ENCODE results near the gene FAM222B. TPM values are rescaled to one million over a fixed set of nuclear protein-coding genes. Genes with fewer than 3 reads are reported as not detected.

FAM222B gene
- polyA plus RNA-seq, 1 donor (not counting 4 experiments of a cell fraction or from before 2014, with no cell fraction given): 6.5 TPM

DNA sequence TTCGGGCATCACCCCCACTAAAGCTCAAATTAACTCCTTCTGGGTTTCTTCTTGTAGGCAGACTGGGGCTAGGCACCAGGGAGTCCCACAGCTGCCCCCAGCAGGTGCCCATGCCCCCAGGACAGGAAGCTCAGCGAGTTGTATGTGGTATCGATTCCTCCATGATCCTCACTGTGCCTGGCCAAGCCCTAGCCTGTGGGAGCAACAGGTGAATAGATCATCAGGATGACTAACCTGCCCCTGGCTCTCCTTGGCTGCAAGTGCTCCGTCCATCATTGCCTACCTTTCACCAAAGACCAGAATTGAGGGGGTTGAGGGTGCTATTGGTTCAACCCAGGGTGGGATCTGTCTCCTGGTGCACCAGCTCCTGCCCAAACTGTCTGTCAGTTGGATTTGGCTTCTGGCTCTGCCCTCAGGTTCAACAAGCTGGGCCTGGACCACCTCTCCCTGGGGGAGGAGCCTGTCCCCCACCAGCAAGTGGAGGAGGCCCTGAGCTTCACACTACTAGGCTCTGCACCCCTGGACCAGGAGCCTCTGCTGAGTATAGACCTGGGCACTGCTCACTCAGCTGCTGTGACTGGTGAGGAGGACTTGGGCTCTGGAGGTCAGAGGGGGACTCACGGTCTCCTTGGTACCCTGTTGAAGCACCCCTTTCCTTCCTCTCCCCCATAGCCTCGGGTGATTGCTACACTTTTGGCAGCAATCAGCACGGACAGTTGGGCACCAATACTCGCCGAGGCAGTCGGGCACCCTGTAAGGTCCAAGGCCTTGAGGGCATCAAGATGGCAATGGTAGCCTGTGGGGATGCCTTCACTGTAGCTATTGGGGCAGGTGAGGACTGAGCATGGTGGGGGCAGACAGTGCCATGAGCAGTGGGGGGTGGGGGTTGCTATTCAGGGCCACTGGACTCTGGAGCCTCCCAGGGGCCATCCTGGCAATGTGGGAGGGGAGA, 101.9 kb downstream of the FAM222B start:
- peaks cover 17% of the 10 kb centered on the region for H3K79me2 ChIP-seq (ENCODE audit: control insufficient read depth, insufficient read depth, low read length)
- no peak for TF ChIP-seq EZH2 (IDR thresholded peaks at IDR 0.05; ENCODE audit: low read length)
- TF ChIP-seq, protein P1, sequence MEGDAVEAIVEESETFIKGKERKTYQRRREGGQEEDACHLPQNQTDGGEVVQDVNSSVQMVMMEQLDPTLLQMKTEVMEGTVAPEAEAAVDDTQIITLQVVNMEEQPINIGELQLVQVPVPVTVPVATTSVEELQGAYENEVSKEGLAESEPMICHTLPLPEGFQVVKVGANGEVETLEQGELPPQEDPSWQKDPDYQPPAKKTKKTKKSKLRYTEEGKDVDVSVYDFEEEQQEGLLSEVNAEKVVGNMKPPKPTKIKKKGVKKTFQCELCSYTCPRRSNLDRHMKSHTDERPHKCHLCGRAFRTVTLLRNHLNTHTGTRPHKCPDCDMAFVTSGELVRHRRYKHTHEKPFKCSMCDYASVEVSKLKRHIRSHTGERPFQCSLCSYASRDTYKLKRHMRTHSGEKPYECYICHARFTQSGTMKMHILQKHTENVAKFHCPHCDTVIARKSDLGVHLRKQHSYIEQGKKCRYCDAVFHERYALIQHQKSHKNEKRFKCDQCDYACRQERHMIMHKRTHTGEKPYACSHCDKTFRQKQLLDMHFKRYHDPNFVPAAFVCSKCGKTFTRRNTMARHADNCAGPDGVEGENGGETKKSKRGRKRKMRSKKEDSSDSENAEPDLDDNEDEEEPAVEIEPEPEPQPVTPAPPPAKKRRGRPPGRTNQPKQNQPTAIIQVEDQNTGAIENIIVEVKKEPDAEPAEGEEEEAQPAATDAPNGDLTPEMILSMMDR (optimal IDR thresholded peaks at IDR 0.05 in 1 of 3, IDR thresholded peaks at IDR 0.05 in 1 of 3, conservative IDR thresholded peaks at IDR 0.05 in 1 of 3; ENCODE audit: extremely low read depth in 1 of 3, insufficient read depth in 2 of 3, low read length in 3 of 3): no peak
- FAIRE-seq (no peak), DNase-seq (ENCODE audit: low read depth, low spot score) (no peak)
- H3K9ac ChIP-seq (ENCODE audit: control insufficient read depth, extremely low read depth, insufficient read depth, low read length): no peak overlapping the region
- H3K4me1 ChIP-seq (ENCODE audit: control insufficient read depth, extremely low read depth, insufficient read depth, low read length): peaks cover 6% of the 10 kb centered on the region
- no peaks in the 10 kb centered on the region for H3K27me3 ChIP-seq (ENCODE audit: control insufficient read depth, extremely low read depth, insufficient read depth, low read length)
- H3K9me3 ChIP-seq (ENCODE audit: control insufficient read depth, low read depth, low read length): peaks cover 11% of the 10 kb centered on the region
- H3K9me1 ChIP-seq (ENCODE audit: control insufficient read depth, extremely low read depth, insufficient read depth, low read length): no peaks in the 10 kb centered on the region
- H2AFZ ChIP-seq (ENCODE audit: control insufficient read depth, low read length): no peak overlapping the region
- no peak overlapping the region for H3K4me3 ChIP-seq (ENCODE audit: control insufficient read depth in 2 of 3, extremely low read depth in 1 of 3, insufficient read depth in 2 of 3, low read depth in 1 of 3, low read length in 3 of 3)
- H3K36me3 ChIP-seq (ENCODE audit: control insufficient read depth in 2 of 2, extremely low read depth in 1 of 2, insufficient read depth in 2 of 2, low read length in 2 of 2): peaks cover 0 to 5% of the 10 kb centered on the region in 2 experiments
- no peak overlapping the region for H3K27ac ChIP-seq (ENCODE audit: control insufficient read depth, insufficient read depth, low read length)
- no peak overlapping the region for H3K4me2 ChIP-seq (ENCODE audit: control insufficient read depth, extremely low read depth, insufficient read depth, low read depth, low read length)
- dilution Hi-C loops (cut with MboI; ENCODE audit: extremely low pct_ligation_motif_present, low sequenced_read_pairs): no loop called here
- H4K20me1 ChIP-seq (ENCODE audit: control insufficient read depth, extremely low read depth, insufficient read depth, low read length): no peaks in the 10 kb centered on the region

DNA sequence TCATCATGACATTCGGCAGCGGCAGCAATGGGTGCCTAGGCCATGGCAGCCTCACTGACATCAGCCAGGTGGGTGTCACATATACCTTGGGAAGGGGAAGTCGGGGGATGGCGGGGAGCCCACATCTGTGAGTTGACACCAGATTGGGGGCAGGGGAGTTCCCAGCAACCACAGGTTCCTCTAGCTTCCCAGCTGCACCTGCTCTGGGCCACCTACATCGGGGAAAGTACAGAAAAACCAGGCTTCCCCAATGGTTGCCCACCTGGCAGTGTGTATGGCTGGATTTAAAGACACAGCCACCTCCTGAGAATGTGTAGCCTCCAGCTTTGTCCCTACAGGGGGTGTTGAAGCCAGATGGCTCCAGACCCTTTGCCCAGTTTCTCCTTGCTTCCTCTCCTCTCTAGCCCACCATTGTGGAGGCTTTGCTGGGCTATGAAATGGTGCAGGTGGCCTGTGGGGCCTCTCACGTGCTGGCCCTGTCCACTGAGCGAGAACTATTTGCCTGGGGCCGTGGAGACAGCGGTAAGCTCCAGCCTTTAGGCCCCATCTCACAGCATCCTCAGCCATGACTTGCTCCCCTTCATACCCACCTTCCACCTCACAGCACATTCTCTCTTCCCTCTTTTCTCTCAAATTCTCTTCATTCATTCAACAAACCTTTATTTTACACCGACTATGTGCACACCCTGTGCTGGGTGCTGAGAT, 103.8 kb downstream of the FAM222B start:
- TF ChIP-seq EZH2 (IDR thresholded peaks at IDR 0.05; ENCODE audit: low read length): no peak
- TF ChIP-seq, protein P1 (optimal IDR thresholded peaks at IDR 0.05 in 1 of 3, IDR thresholded peaks at IDR 0.05 in 1 of 3, conservative IDR thresholded peaks at IDR 0.05 in 1 of 3; ENCODE audit: extremely low read depth in 1 of 3, insufficient read depth in 2 of 3, low read length in 3 of 3): no peak
- Histone ChIP-seq H3K27ac (ENCODE audit: control insufficient read depth, insufficient read depth, low read length) (no peak overlapping the region), H2AFZ (ENCODE audit: control insufficient read depth, low read length) (no peak overlapping the region), H3K9me1 (ENCODE audit: control insufficient read depth, extremely low read depth, insufficient read depth, low read length) (no peaks in the 10 kb centered on the region), H3K36me3 (ENCODE audit: control insufficient read depth in 2 of 2, extremely low read depth in 1 of 2, insufficient read depth in 2 of 2, low read length in 2 of 2) (peaks cover 0 to 5% of the 10 kb centered on the region in 2 experiments), H3K4me1 (ENCODE audit: control insufficient read depth, extremely low read depth, insufficient read depth, low read length) (peaks cover 10% of the 10 kb centered on the region), H3K4me2 (ENCODE audit: control insufficient read depth, extremely low read depth, insufficient read depth, low read depth, low read length) (no peak overlapping the region), H4K20me1 (ENCODE audit: control insufficient read depth, extremely low read depth, insufficient read depth, low read length) (no peaks in the 10 kb centered on the region), H3K4me3 (ENCODE audit: control insufficient read depth in 2 of 3, extremely low read depth in 1 of 3, insufficient read depth in 2 of 3, low read depth in 1 of 3, low read length in 3 of 3) (no peak overlapping the region), H3K9me3 (ENCODE audit: control insufficient read depth, low read depth, low read length) (peaks cover 11% of the 10 kb centered on the region), H3K27me3 (ENCODE audit: control insufficient read depth, extremely low read depth, insufficient read depth, low read length) (no peaks in the 10 kb centered on the region), H3K79me2 (ENCODE audit: control insufficient read depth, insufficient read depth, low read length) (no peaks in the 10 kb centered on the region), H3K9ac (ENCODE audit: control insufficient read depth, extremely low read depth, insufficient read depth, low read length) (no peak overlapping the region)
- no peak for DNase-seq (ENCODE audit: low read depth, low spot score)
- dilution Hi-C loops (cut with MboI; ENCODE audit: extremely low pct_ligation_motif_present, low sequenced_read_pairs): no loop called here
- no peak for FAIRE-seq
